Hematopoietic multipotent progenitor cell treated with erythropoietin and hydrocortisone succinate and interleukin-3 and kit ligand, for 17 days (in vitro differentiated cells): ENCODE data around the gene LMX1A.

Experiments used
- DNase-seq: peaks from one replicate; pipeline ENCODE4 v3.0.0-alpha.2; 2015; ENCODE audit warnings: low spot score

LMX1A gene

GRCh38 chr1:165355977-165356811 is at the start of gene LMX1A:
LMX1A (minus strand) TSS chr1:165356715; CDS start chr1:165355559, 1,156 bp downstream.
- no peak for DNase-seq

GRCh38 chr1:165403835-165404482 is 47.4 kb upstream of the LMX1A start:
- DNase-seq, result no peak

GRCh38 chr1:165402517-165403111 is 46.1 kb upstream of the LMX1A start:
- no peak for DNase-seq

GRCh38 chr1:165397944-165398343 is 41.4 kb upstream of the LMX1A start:
- DNase-seq, result no peak

GRCh38 chr1:165395901-165396300 is 39.4 kb upstream of the LMX1A start:
- no peak for DNase-seq

GRCh38 chr1:165395478-165395877 is 39.0 kb upstream of the LMX1A start:
- no peak for DNase-seq

- peak; percentile 66 for DNase-seq
Observed at GRCh38 chr1:165392634-165393571, 36.4 kb upstream of the LMX1A start.

GRCh38 chr1:165389609-165390008 is 33.1 kb upstream of the LMX1A start:
- DNase-seq, result no peak

- no peak for DNase-seq
Observed at GRCh38 chr1:165387961-165388360, 31.4 kb upstream of the LMX1A start.

GRCh38 chr1:165387505-165387904 is 31.0 kb upstream of the LMX1A start:
- DNase-seq, result no peak

GRCh38 chr1:165383599-165384405 is 27.3 kb upstream of the LMX1A start:
- DNase-seq, result no peak

GRCh38 chr1:165383067-165383466 is 26.6 kb upstream of the LMX1A start:
- DNase-seq, result no peak

- no peak for DNase-seq
Observed at GRCh38 chr1:165381745-165382505, 25.4 kb upstream of the LMX1A start.

- no peak for DNase-seq
Observed at GRCh38 chr1:165376811-165377311, 20.3 kb upstream of the LMX1A start.

- DNase-seq, result no peak
Observed at GRCh38 chr1:165376041-165376810, 19.7 kb upstream of the LMX1A start.

- DNase-seq, result no peak
Observed at GRCh38 chr1:165375623-165376022, 19.1 kb upstream of the LMX1A start.

- DNase-seq, result no peak
Observed at GRCh38 chr1:165371588-165372225, 15.2 kb upstream of the LMX1A start.

- DNase-seq, result peak; percentile 50
Observed at GRCh38 chr1:165369255-165369848, 12.8 kb upstream of the LMX1A start.
